K562 (cell line): ENCODE data around the gene KTI12. TPM values are rescaled to one million over a fixed set of nuclear protein-coding genes. Genes with fewer than 3 reads are reported as not detected.

Source experiments
- ARNT ChIP-seq, 2 experiments: fragments of 450-650 bp; IDR thresholded peaks; 2 replicates each; pipeline ENCODE4 v1.6.1; 2016; ENCODE audit warnings: mild to moderate bottlenecking in 1 of 2
- BCOR ChIP-seq: fragments of 450-650 bp; IDR thresholded peaks from 2 replicates; pipeline ENCODE4 v1.6.1; 2016
- CCNT2 ChIP-seq: IDR thresholded peaks from 2 replicates; pipeline ENCODE4 v1.6.1; 2011; ENCODE audit warnings: borderline replicate concordance, low read depth, mild to moderate bottlenecking, moderate library complexity, mixed read lengths, low read length; ENCODE audit not compliant: insufficient read length; ENCODE audit errors: extremely low read depth
- DIDO1 ChIP-seq: fragments of 450-650 bp; IDR thresholded peaks from 2 replicates; pipeline ENCODE4 v1.6.1; 2016; ENCODE audit warnings: low read depth, missing biosample characterization, missing genetic modification characterization
- FOXO4 ChIP-seq: fragments of 450-650 bp; formaldehyde crosslinking; IDR thresholded peaks from 2 replicates; pipeline ENCODE4 v1.4.0; 2020; ENCODE audit warnings: mild to moderate bottlenecking, moderate library complexity
- HEY1 ChIP-seq: fragments of 250-450 bp; sonication (Bioruptor Pico); IDR thresholded peaks from 2 replicates; pipeline ENCODE4 v1.5.0; 2020; ENCODE audit warnings: mild to moderate bottlenecking, moderate library complexity, borderline replicate concordance
- HMGN3 ChIP-seq: IDR thresholded peaks from 2 replicates; pipeline ENCODE4 v1.6.1; 2011; ENCODE audit warnings: borderline replicate concordance, low read depth, mild to moderate bottlenecking, mixed read lengths, low read length; ENCODE audit not compliant: insufficient read length; ENCODE audit errors: extremely low read depth
- IRF9 ChIP-seq: fragments of 450-650 bp; IDR thresholded peaks from 2 replicates; pipeline ENCODE4 v1.6.1; 2016; ENCODE audit warnings: missing biosample characterization, missing genetic modification characterization
- JUNB ChIP-seq: fragments of 450-650 bp; formaldehyde crosslinking; conservative IDR thresholded peaks from 2 replicates; pipeline ENCODE4 v1.4.0; 2020; ENCODE audit warnings: mild to moderate bottlenecking
- NCOA2 ChIP-seq, 2 experiments: fragments of 450-650 bp; IDR thresholded peaks; 2 replicates each; pipeline ENCODE4 v1.6.1; 2018; ENCODE audit warnings: mild to moderate bottlenecking in 2 of 2, moderate library complexity in 1 of 2; ENCODE audit not compliant: partially characterized antibody in 2 of 2
- NKRF ChIP-seq: fragments of 450-650 bp; IDR thresholded peaks from 2 replicates; pipeline ENCODE4 v1.6.1; 2016; ENCODE audit warnings: borderline replicate concordance
- NR1H2 ChIP-seq: sonication (generic); formaldehyde crosslinking; IDR thresholded peaks from 2 replicates; pipeline ENCODE4 v1.4.0; 2020; ENCODE audit warnings: mild to moderate bottlenecking, missing genetic modification reagents
- PHF20 ChIP-seq: fragments of 450-650 bp; IDR thresholded peaks from 2 replicates; pipeline ENCODE4 v1.6.1; 2018; ENCODE audit not compliant: partially characterized antibody
- RB1 ChIP-seq: fragments of 450-650 bp; IDR thresholded peaks from 2 replicates; pipeline ENCODE4 v1.6.1; 2017; ENCODE audit warnings: low read depth, mild to moderate bottlenecking
- SIN3A ChIP-seq, 2 experiments: fragments of 150-350 bp in 1 of 2; IDR thresholded peaks; 2 replicates each; pipeline ENCODE4 v1.6.1; 2011 to 2016; ENCODE audit warnings: borderline replicate concordance in 2 of 2, low read depth in 2 of 2, low read length in 2 of 2, mild to moderate bottlenecking in 2 of 2, moderate library complexity in 2 of 2; ENCODE audit not compliant: control insufficient read depth in 1 of 2
- SREBF2 ChIP-seq: sonication (generic); formaldehyde crosslinking; IDR thresholded peaks from 2 replicates; pipeline ENCODE4 v1.4.0; 2020; ENCODE audit warnings: mild to moderate bottlenecking, missing genetic modification reagents
- ZNF165 ChIP-seq: fragments of 250-450 bp; sonication (Bioruptor Pico); IDR thresholded peaks from 2 replicates; pipeline ENCODE4 v1.4.0; 2020; ENCODE audit warnings: borderline replicate concordance
- ZNF217 ChIP-seq: sonication (generic); formaldehyde crosslinking; IDR thresholded peaks from 2 replicates; pipeline ENCODE4 v1.8.0; 2022; ENCODE audit warnings: mild to moderate bottlenecking, missing genetic modification reagents
- ZNF830 ChIP-seq: fragments of 250-450 bp; sonication (Bioruptor Pico); IDR thresholded peaks from 2 replicates; pipeline ENCODE4 v1.5.0; 2021; ENCODE audit warnings: mild to moderate bottlenecking
- polyA plus RNA-seq, 8 experiments: library from polyadenylated mRNA; depleted of rRNA in 4 of 8; stranded (reverse) in 5 of 8; unstranded in 3 of 8; fragments of >200 nt; fragmentation: Nextera tagmentation in 2 of 8; fragmentation: Illumina TruSeq in 1 of 8; extraction: Ambion mirVana in 2 of 8; extraction: Trizol in 1 of 8; gene quantifications; 2 replicates each; pipeline versions ENCODE4 v1.2.1 to v1.2.3, GENCODE V29; 2011 to 2014; ENCODE audit warnings: inconsistent platforms in 1 of 8, missing spikeins in 1 of 8
- total RNA-seq, 7 experiments: library from RNA; depleted of rRNA in 6 of 7; stranded (reverse); fragments of >200 nt in 6 of 7; fragmentation: Illumina TruSeq in 2 of 7; extraction: Trizol in 2 of 7; gene quantifications; 2 replicates each; pipeline versions ENCODE4 v1.2.1 to v1.2.3, GENCODE V29; 2011 to 2021; ENCODE audit warnings: low replicate concordance in 1 of 7
- TF ChIP-seq, protein P1 (sequence below): sonication (generic); formaldehyde crosslinking; IDR thresholded peaks from 2 replicates; pipeline ENCODE4 v1.8.0; 2022; ENCODE audit warnings: missing genetic modification reagents, mild to moderate bottlenecking, moderate library complexity, borderline replicate concordance

The KTI12 gene
- total and polyA plus RNA-seq, 9 of the 15 experiments (the other 6 are each of a cell fraction or from before 2014, with no cell fraction given) = 3.1 to 22.8 (median 11.6) TPM

GRCh38 chr1:52055066-52055865 lies 21.7 kb upstream of the KTI12 start, which contains the start of gene TXNDC12 (continued):
- TF ChIP-seq IRF9 (tag) (peak; percentile 89), CCNT2 (no peak), ZNF217 (CRISPR knock-in tag) (no peak), HEY1 (CRISPR knock-in tag) (no peak), BCOR (0 out of 2 replicates have a peak, but pooled peaks have one; percentile 23), ARNT (IDR thresholded peaks at IDR 0.05) (peak in 1 of 2 experiments; percentile 84; a peak in 1 of 4 replicates), FOXO4 (CRISPR knock-in tag) (no peak), RB1 (peak; percentile 7; the same call in 1 of the 2 replicates), ZNF165 (CRISPR knock-in tag) (0 out of 2 replicates have a peak, but pooled peaks have one; percentile 11), SIN3A (IDR thresholded peaks at IDR 0.05; ENCODE audit: borderline replicate concordance in 2 of 2, control insufficient read depth in 1 of 2, low read depth in 2 of 2, low read length in 2 of 2) (peak in 1 of 2 experiments; percentile 51; a peak in 2 of 4 replicates), JUNB (CRISPR knock-in tag) (peak; percentile 36; the same call in 1 of the 2 replicates), HMGN3 (peak; percentile 95), SREBF2 (CRISPR knock-in tag) (no peak), PHF20 (peak; percentile 35), ZNF830 (0 out of 2 replicates have a peak, but pooled peaks have one; percentile 18), NR1H2 (CRISPR knock-in tag) (no peak), DIDO1 (tag) (no peak), NCOA2 (IDR thresholded peaks at IDR 0.05; ENCODE audit: partially characterized antibody in 2 of 2) (no peak), NKRF (no peak)
- TF ChIP-seq, protein P1, sequence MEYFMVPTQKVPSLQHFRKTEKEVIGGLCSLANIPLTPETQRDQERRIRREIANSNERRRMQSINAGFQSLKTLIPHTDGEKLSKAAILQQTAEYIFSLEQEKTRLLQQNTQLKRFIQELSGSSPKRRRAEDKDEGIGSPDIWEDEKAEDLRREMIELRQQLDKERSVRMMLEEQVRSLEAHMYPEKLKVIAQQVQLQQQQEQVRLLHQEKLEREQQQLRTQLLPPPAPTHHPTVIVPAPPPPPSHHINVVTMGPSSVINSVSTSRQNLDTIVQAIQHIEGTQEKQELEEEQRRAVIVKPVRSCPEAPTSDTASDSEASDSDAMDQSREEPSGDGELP (CRISPR knock-in tag) = peak; percentile 74
